Adipocyte (in vitro differentiated cells): ENCODE measurements around the gene GPX4.

Source experiments
- DNase-seq: peaks from one replicate; pipeline ENCODE4 v3.0.0-alpha.2; 2015; ENCODE audit warnings: low read depth
- H3K27me3 ChIP-seq: replicated peaks from 2 replicates; pipeline ENCODE4 v1.7.0; 2013; ENCODE audit warnings: mild to moderate bottlenecking, low read length, moderate library complexity; ENCODE audit not compliant: control insufficient read depth, insufficient read depth
- H3K36me3 ChIP-seq: 2 replicates; pipeline ENCODE4 v1.7.0; 2013; ENCODE audit warnings: low read length, mild to moderate bottlenecking, moderate library complexity; ENCODE audit not compliant: control insufficient read depth, insufficient read depth, severe bottlenecking
- H3K4me1 ChIP-seq: 2 replicates; pipeline ENCODE4 v1.7.0; 2013; ENCODE audit warnings: mild to moderate bottlenecking, low read length, moderate library complexity; ENCODE audit not compliant: control insufficient read depth, insufficient read depth
- H3K4me3 ChIP-seq: 2 replicates; pipeline ENCODE4 v1.7.0; 2013; ENCODE audit warnings: mild to moderate bottlenecking, low read length, moderate library complexity
- H3K9ac ChIP-seq: 2 replicates; pipeline ENCODE4 v1.7.0; 2013; ENCODE audit warnings: mild to moderate bottlenecking, low read length, moderate library complexity
- H3K9me3 ChIP-seq: 2 replicates; pipeline ENCODE4 v1.7.0; 2013; ENCODE audit warnings: mild to moderate bottlenecking, low read length, moderate library complexity; ENCODE audit not compliant: control insufficient read depth

The GPX4 gene

GRCh38 chr19:1063909-1064660 lies 39.7 kb upstream of the GPX4 start:
- Histone ChIP-seq H3K9ac (no peak overlapping the region), H3K4me3 (no peak overlapping the region), H3K36me3 (no peaks in the 10 kb centered on the region), H3K27me3 (peaks cover 33% of the 10 kb centered on the region), H3K4me1 (peaks cover 5% of the 10 kb centered on the region), H3K9me3 (no peaks in the 10 kb centered on the region)
- no peak for DNase-seq

GRCh38 chr19:1064661-1065605 lies 38.9 kb upstream of the GPX4 start:
- H3K4me3 ChIP-seq = no peak overlapping the region
- peak; percentile 81 for DNase-seq
- no peaks in the 10 kb centered on the region for H3K36me3 ChIP-seq
- peaks cover 41% of the 10 kb centered on the region for H3K27me3 ChIP-seq
- H3K4me1 ChIP-seq = peaks cover 5% of the 10 kb centered on the region
- H3K9ac ChIP-seq = no peak overlapping the region
- H3K9me3 ChIP-seq = no peaks in the 10 kb centered on the region

- Histone ChIP-seq H3K36me3 (no peaks in the 10 kb centered on the region), H3K27me3 (peaks cover 44% of the 10 kb centered on the region), H3K9ac (no peak overlapping the region), H3K4me3 (no peak overlapping the region), H3K4me1 (peaks cover 5% of the 10 kb centered on the region), H3K9me3 (no peaks in the 10 kb centered on the region)
- no peak for DNase-seq
These were observed 38.1 kb upstream of the GPX4 start for GRCh38 chr19:1065606-1066109.

GRCh38 chr19:1066251-1066747 lies 37.5 kb upstream of the GPX4 start:
- Histone ChIP-seq H3K9me3 (no peaks in the 10 kb centered on the region), H3K36me3 (no peaks in the 10 kb centered on the region), H3K4me1 (peaks cover 5% of the 10 kb centered on the region), H3K9ac (no peak overlapping the region), H3K27me3 (peaks cover 48% of the 10 kb centered on the region), H3K4me3 (no peak overlapping the region)
- no peak for DNase-seq

- Histone ChIP-seq H3K27me3 (peaks cover 48% of the 10 kb centered on the region), H3K9me3 (no peaks in the 10 kb centered on the region), H3K9ac (no peak within 1 kb of the TSS), H3K36me3 (no peaks in the 10 kb centered on the region), H3K4me1 (peaks cover 5% of the 10 kb centered on the region), H3K4me3 (no peak within 1 kb of the TSS)
- peak; percentile 18 for DNase-seq
These were observed 37.0 kb upstream of the GPX4 start, which contains the start of gene ARHGAP45 for GRCh38 chr19:1066748-1067340. Gene ARHGAP45, plus strand, starts transcription at chr19:1067167. Its CDS starts 239 bp downstream, at chr19:1067406.

GRCh38 chr19:1067341-1067957 lies 36.3 kb upstream of the GPX4 start:
- Histone ChIP-seq H3K4me3 (no peak overlapping the region), H3K36me3 (no peaks in the 10 kb centered on the region), H3K27me3 (peaks cover 49% of the 10 kb centered on the region), H3K9ac (no peak overlapping the region), H3K9me3 (no peaks in the 10 kb centered on the region), H3K4me1 (peaks cover 5% of the 10 kb centered on the region)
- DNase-seq = no peak

GRCh38 chr19:1068009-1069001 lies 35.5 kb upstream of the GPX4 start:
- H3K27me3 ChIP-seq = peaks cover 51% of the 10 kb centered on the region
- no peak for DNase-seq
- no peak overlapping the region for H3K4me3 ChIP-seq
- no peaks in the 10 kb centered on the region for H3K9me3 ChIP-seq
- no peak overlapping the region for H3K9ac ChIP-seq
- H3K4me1 ChIP-seq = peaks cover 5% of the 10 kb centered on the region
- H3K36me3 ChIP-seq = no peaks in the 10 kb centered on the region

GRCh38 chr19:1069009-1069779 lies 34.6 kb upstream of the GPX4 start:
- Histone ChIP-seq H3K27me3 (peaks cover 46% of the 10 kb centered on the region), H3K4me3 (no peak overlapping the region), H3K9ac (no peak overlapping the region), H3K4me1 (peaks cover 5% of the 10 kb centered on the region), H3K36me3 (no peaks in the 10 kb centered on the region), H3K9me3 (no peaks in the 10 kb centered on the region)
- no peak for DNase-seq

GRCh38 chr19:1070576-1070930 lies 33.2 kb upstream of the GPX4 start:
- no peak overlapping the region for H3K9ac ChIP-seq
- H3K4me1 ChIP-seq = no peaks in the 10 kb centered on the region
- peaks cover 40% of the 10 kb centered on the region for H3K27me3 ChIP-seq
- no peaks in the 10 kb centered on the region for H3K36me3 ChIP-seq
- H3K9me3 ChIP-seq = no peaks in the 10 kb centered on the region
- H3K4me3 ChIP-seq = no peak overlapping the region
- DNase-seq = peak; percentile 24
